Measurements from ENCODE around the gene CFL1.

The CFL1 gene

GRCh38 chr11:65868907-65869306, 10.9 kb upstream of the CFL1 start:
- peaks cover 21% of the 10 kb centered on the region; the same call in 1 of the 2 replicates for H3K36me3 ChIP-seq (ENCODE audit: insufficient read depth, low read length)
- no peak overlapping the region for H3K9ac ChIP-seq (ENCODE audit: insufficient read length)
- TF ChIP-seq FOXP2 (optimal IDR thresholded peaks at IDR 0.05; ENCODE audit: control extremely low read depth, extremely low read length, insufficient read depth) (no peak), EZH2 (IDR thresholded peaks at IDR 0.05) (no peak), POLR2AphosphoS5 (IDR thresholded peaks at IDR 0.05; ENCODE audit: borderline replicate concordance, low read depth, low read length) (peak; percentile 27; the same call in 1 of the 2 replicates)
- H3K27ac ChIP-seq: no peak overlapping the region
- no peak for DNase-seq (ENCODE audit: low read depth, low spot score)
- no peak overlapping the region for H3K4me3 ChIP-seq
- H3K9me3 ChIP-seq (ENCODE audit: low read depth, low read length): no peaks in the 10 kb centered on the region

GRCh38 chr11:65868076-65868667, 10.2 kb upstream of the CFL1 start:
- peaks cover 29% of the 10 kb centered on the region; the same call in 1 of the 2 replicates for H3K36me3 ChIP-seq (ENCODE audit: insufficient read depth, low read length)
- no peak overlapping the region for H3K9ac ChIP-seq (ENCODE audit: insufficient read length)
- no peak; the same call in 1 of the 2 replicates for TF ChIP-seq POLR2AphosphoS5 (IDR thresholded peaks at IDR 0.05; ENCODE audit: borderline replicate concordance, low read depth, low read length)
- TF ChIP-seq FOXP2 (optimal IDR thresholded peaks at IDR 0.05; ENCODE audit: control extremely low read depth, extremely low read length, insufficient read depth): no peak
- TF ChIP-seq EZH2 (IDR thresholded peaks at IDR 0.05): no peak
- H3K4me3 ChIP-seq: no peak overlapping the region
- H3K9me3 ChIP-seq (ENCODE audit: low read depth, low read length): no peaks in the 10 kb centered on the region
- H3K27ac ChIP-seq: no peak overlapping the region
- no peak for DNase-seq (ENCODE audit: low read depth, low spot score)

DNA sequence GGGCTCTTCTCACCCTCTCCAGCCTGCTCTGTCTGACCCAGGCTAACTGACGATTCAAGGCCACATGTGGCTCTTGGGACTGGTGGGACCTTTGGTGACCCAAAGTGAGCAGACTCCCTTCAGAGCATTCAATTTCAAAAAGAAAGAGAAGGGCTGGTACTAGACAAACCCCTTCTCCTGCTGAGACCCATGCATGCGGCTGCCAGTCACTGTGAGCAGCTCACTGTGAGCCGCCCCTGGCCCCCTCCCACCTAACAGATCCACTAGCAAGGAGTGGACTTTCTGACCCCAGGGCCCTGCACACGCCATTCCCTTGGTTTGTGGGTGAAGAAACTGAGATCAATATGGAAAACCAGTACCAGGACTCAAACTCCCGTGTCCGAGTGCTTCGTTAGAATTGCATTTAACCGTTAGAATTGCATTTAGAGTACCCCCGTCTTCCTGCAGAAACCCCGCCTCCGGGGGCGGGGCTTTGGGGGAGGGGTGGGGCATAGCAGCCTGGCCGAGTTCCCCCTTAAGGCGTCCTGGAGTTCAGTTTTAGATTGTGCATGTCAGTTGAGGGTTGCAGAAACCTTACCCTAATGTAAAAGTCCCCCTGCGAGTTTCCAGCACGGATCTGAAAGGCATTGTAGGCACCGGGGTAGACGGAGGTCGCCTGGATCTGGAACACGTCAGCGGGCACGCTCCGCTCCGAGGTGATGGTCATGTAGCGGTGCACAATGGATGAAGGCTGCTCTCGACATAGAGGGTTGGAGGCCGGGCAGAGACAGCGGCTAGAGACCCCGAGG, 9.5 kb upstream of the CFL1 start:
- peaks cover 36% of the 10 kb centered on the region; the same call in 1 of the 2 replicates for H3K36me3 ChIP-seq (ENCODE audit: insufficient read depth, low read length)
- no peak for TF ChIP-seq EZH2 (IDR thresholded peaks at IDR 0.05)
- TF ChIP-seq POLR2AphosphoS5 (IDR thresholded peaks at IDR 0.05; ENCODE audit: borderline replicate concordance, low read depth, low read length): no peak
- no peak for TF ChIP-seq FOXP2 (optimal IDR thresholded peaks at IDR 0.05; ENCODE audit: control extremely low read depth, extremely low read length, insufficient read depth)
- no peak for DNase-seq (ENCODE audit: low read depth, low spot score)
- H3K4me3 ChIP-seq: no peak overlapping the region; the same call in 1 of the 2 replicates
- no peak overlapping the region for H3K9ac ChIP-seq (ENCODE audit: insufficient read length)
- no peaks in the 10 kb centered on the region for H3K9me3 ChIP-seq (ENCODE audit: low read depth, low read length)
- H3K27ac ChIP-seq: peak overlapping the region; percentile 33; the same call in 1 of the 2 replicates

DNA sequence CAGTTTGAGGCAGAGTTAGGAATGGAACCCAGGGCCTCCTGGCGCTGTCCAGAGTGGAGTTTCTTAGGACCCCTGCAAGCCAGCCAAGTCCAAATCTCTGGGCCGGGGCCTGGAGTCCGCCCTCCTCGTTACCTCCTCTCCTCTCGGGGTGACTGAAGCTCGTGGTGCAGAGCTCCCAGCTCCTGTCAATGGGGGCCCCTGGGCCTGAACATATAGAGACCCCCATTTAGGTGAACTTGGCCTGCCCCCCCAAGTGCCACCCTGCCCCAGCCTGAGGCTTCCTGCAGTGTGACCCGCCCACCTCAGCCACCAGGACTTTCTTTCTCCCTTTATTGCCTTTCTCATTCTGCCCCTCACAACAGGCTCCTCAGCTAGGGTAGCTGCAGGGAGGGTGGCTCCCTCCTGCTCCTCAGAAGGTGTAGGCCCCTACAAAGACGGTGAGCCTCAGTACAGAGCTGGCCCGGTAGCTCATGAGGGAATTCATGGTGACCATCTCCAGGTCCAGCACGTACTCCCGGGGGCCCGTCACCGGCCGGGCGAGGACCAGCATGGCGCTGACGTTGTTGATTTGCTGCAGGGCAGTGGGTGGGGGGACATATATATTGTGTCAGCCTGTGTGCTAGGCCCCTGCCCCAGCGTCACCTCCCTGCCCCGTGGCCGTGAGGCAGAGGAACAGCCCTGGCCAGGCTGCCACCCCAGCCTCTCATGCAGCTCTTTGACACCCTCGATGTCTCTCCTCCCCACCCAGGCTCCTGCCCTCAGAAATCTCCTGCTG, 8.7 kb upstream of the CFL1 start:
- Histone ChIP-seq H3K27ac (no peak overlapping the region), H3K36me3 (ENCODE audit: insufficient read depth, low read length) (peaks cover 43% of the 10 kb centered on the region; the same call in 1 of the 2 replicates), H3K4me3 (no peak overlapping the region), H3K9me3 (ENCODE audit: low read depth, low read length) (no peaks in the 10 kb centered on the region), H3K9ac (ENCODE audit: insufficient read length) (no peak overlapping the region)
- TF ChIP-seq POLR2AphosphoS5 (IDR thresholded peaks at IDR 0.05; ENCODE audit: borderline replicate concordance, low read depth, low read length) (no peak), FOXP2 (optimal IDR thresholded peaks at IDR 0.05; ENCODE audit: control extremely low read depth, extremely low read length, insufficient read depth) (no peak), EZH2 (IDR thresholded peaks at IDR 0.05) (no peak)
- no peak for DNase-seq (ENCODE audit: low read depth, low spot score)

DNA sequence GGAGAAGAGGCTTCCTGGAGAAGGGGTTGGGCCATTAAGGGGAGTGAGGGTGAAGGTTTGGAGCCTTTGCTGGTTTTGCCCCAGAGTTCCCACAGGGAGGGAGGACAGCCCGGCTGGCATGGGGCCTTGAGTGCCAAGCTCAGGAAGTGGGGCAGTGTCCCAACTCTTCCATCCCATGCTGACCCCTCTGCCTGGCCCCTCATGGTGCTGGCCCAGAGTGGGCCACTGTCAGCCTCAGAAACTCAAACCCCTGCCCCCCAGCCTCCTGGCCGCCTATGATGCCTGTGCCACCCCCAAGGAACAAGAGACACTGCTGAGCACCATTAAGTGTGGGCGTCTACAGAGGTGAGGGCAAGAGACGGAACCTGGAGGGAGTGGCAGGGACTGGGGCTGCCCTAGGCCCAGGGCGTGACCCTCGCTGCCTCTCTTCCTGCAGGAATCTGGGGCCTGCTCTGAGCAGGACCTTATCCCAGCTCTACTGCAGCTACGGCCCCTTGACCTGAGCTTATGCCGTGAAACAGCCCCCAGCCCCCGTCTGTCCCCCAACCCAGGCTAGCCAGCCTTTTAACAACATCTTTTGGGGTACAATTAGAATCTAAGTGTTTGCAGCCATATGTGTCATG, 7.7 kb upstream of the CFL1 start:
- TF ChIP-seq FOXP2 (optimal IDR thresholded peaks at IDR 0.05; ENCODE audit: control extremely low read depth, extremely low read length, insufficient read depth): no peak
- peak; percentile 12; the same call in 1 of the 2 replicates for TF ChIP-seq POLR2AphosphoS5 (IDR thresholded peaks at IDR 0.05; ENCODE audit: borderline replicate concordance, low read depth, low read length)
- Histone ChIP-seq H3K9ac (ENCODE audit: insufficient read length) (no peak overlapping the region), H3K9me3 (ENCODE audit: low read depth, low read length) (no peaks in the 10 kb centered on the region), H3K4me3 (no peak overlapping the region), H3K27ac (no peak overlapping the region), H3K36me3 (ENCODE audit: insufficient read depth, low read length) (peaks cover 43% of the 10 kb centered on the region; the same call in 1 of the 2 replicates)
- DNase-seq (ENCODE audit: low read depth, low spot score): no peak

DNA sequence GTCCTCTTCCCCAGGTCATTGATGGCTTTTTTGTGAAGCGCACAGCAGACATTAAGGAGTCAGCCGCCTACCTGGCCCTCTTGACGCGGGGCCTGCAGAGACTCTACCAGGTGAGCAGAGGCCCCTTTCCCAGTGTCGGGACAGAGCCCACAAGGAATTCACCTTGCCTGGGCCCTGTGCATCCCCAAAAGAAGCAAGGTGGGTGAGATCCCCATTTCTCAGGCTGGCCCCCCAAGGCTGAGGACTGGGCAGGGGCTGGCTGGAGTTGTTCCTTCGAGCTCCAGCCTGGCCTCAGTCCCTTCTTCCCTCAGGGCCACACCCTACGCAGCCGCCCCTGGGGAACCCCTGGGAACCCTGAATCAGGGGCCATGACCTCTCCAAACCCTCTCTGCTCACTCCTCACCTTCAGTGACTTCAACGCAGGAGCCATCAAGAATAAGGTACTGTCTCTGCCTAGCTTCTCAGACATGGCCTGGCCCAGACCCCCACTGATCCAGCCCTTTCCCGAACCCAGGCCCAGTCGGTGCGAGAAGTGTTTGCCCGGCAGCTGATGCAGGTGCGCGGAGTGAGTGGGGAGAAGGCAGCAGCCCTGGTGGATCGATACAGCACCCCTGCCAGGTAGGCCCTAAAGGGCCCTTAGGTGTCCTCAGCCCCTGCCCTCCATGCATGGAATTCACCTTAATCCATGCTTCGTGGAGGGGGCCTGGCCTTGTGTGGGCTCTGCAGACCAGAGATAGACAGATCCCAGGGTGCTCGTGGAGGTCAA, 6.9 kb upstream of the CFL1 start:
- TF ChIP-seq FOXP2 (optimal IDR thresholded peaks at IDR 0.05; ENCODE audit: control extremely low read depth, extremely low read length, insufficient read depth): no peak
- no peak for TF ChIP-seq EZH2 (IDR thresholded peaks at IDR 0.05)
- TF ChIP-seq POLR2AphosphoS5 (IDR thresholded peaks at IDR 0.05; ENCODE audit: borderline replicate concordance, low read depth, low read length): no peak
- Histone ChIP-seq H3K36me3 (ENCODE audit: insufficient read depth, low read length) (peaks cover 43% of the 10 kb centered on the region; the same call in 1 of the 2 replicates), H3K4me3 (no peak overlapping the region), H3K27ac (no peak overlapping the region), H3K9me3 (ENCODE audit: low read depth, low read length) (no peaks in the 10 kb centered on the region), H3K9ac (ENCODE audit: insufficient read length) (no peak overlapping the region)
- no peak for DNase-seq (ENCODE audit: low read depth, low spot score)

All from SK-N-MC (cell line).